ACC112 (cell line): Measurements from ENCODE around the gene GLRA3.
A peak's percentile ranks its signal among the peaks of the same experiment; 100 is the strongest.
"Not testable (repeated sequence)": the region's sequence is repeated elsewhere in the genome, so short reads cannot be mapped to it uniquely, and the experiment has no call there.

ENCODE experiments used
- H2AFZ ChIP-seq: fragments of 200-600 bp; sonication (generic); one replicate; pipeline ENCODE4 v1.6.0; 2017; ENCODE audit warnings: antibody characterized with exemption, low read length; ENCODE audit not compliant: unreplicated experiment
- H3K27ac ChIP-seq: fragments of 200-600 bp; sonication (generic); 2 replicates; pipeline ENCODE4 v1.5.1; 2014; ENCODE audit warnings: low read depth, mild to moderate bottlenecking, antibody characterized with exemption, low read length, moderate library complexity
- H3K27me3 ChIP-seq: fragments of 200-600 bp; sonication (generic); 2 replicates; pipeline ENCODE4 v1.6.1; 2014; ENCODE audit warnings: mild to moderate bottlenecking, antibody characterized with exemption, low read length, moderate library complexity, mixed read lengths; ENCODE audit not compliant: insufficient read depth
- H3K36me3 ChIP-seq: fragments of 200-600 bp; sonication (generic); 2 replicates; pipeline ENCODE4 v1.6.1; 2016; ENCODE audit warnings: mild to moderate bottlenecking, antibody characterized with exemption, low read length, moderate library complexity, mixed read lengths; ENCODE audit not compliant: insufficient read depth
- H3K4me1 ChIP-seq: fragments of 200-600 bp; sonication (generic); one replicate; pipeline ENCODE4 v1.6.1; 2016; ENCODE audit warnings: low read length, mixed read lengths; ENCODE audit not compliant: insufficient read depth, unreplicated experiment, control insufficient read depth
- H3K4me3 ChIP-seq: fragments of 200-600 bp; sonication (generic); 2 replicates; pipeline ENCODE4 v1.5.1; 2014; ENCODE audit warnings: mild to moderate bottlenecking, low read depth, low read length
- H3K79me2 ChIP-seq: fragments of 200-600 bp; sonication (generic); one replicate; pipeline ENCODE4 v1.6.0; 2016; ENCODE audit warnings: low read length; ENCODE audit not compliant: control insufficient read depth, unreplicated experiment, insufficient read depth

GLRA3 gene

DNA sequence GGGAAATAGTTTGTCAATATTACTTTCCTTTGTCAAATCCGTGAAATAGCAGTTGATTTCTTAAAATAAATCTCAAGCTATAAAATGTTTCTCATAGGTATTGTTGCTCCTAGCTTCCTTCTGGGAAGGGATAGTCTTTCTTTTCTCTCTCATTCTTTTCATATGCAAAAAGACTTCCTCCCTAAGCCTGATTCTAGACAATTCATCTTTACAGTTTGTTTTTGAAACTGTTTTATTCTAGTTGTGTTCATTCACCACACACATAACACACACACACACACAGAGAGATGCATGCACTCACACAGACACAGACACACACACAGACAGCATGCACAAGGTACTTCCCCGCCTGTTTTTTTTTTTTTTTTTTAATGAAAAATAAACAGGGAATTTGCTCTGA lies 18.2 kb downstream of the GLRA3 start:
- H2AFZ ChIP-seq, result no peak overlapping the region
- no peaks in the 10 kb centered on the region for H3K27me3 ChIP-seq
- no peaks in the 10 kb centered on the region for H3K4me1 ChIP-seq
- no peak overlapping the region for H3K4me3 ChIP-seq
- H3K36me3 ChIP-seq, result no peaks in the 10 kb centered on the region
- H3K79me2 ChIP-seq, result no peaks in the 10 kb centered on the region
- H3K27ac ChIP-seq, result no peak overlapping the region

DNA sequence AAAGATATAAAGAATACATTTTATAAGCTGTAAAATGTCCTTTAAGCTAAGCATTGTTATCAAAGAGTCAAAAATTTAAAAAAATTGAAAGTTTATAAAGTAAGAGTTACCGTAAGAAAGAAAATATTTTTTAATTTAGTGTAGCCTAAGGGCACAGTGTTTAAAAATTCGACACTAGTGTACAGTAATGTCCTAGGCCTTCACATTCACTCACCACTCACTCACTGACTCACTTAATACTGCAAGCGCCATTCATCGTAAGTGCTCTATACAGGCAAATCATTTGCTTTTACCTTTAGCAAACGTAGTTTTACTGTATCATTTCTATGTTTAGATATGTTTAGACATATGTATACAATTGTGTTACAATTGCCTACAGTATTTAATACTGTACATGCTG lies 20.2 kb downstream of the GLRA3 start:
- Histone ChIP-seq H3K79me2 (no peaks in the 10 kb centered on the region), H3K4me1 (no peaks in the 10 kb centered on the region), H3K27ac (no peak overlapping the region), H3K27me3 (no peaks in the 10 kb centered on the region), H3K36me3 (no peaks in the 10 kb centered on the region), H2AFZ (no peak overlapping the region), H3K4me3 (no peak overlapping the region)

DNA sequence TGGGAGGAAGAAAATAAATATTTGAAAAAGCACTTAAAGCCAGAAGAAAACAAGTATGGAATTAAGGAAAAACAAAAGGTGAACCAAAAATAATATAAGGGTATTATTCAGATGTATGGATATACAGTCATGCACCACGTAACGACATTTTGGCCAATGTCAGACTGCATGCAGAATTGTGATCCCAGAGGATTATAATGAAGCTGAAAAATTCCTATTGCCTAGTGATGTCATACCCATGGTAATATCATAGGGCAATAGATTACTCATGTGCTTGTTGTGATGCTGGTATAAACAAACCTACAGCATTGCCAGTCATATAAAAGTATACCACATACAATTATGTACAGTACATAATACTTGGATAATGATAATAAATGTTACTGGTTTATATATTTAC lies 20.9 kb downstream of the GLRA3 start:
- Histone ChIP-seq H3K79me2 (no peaks in the 10 kb centered on the region), H3K27me3 (no peaks in the 10 kb centered on the region), H3K27ac (no peak overlapping the region), H3K36me3 (no peaks in the 10 kb centered on the region; the same call in 1 of the 2 replicates), H3K4me3 (no peak overlapping the region), H3K4me1 (no peaks in the 10 kb centered on the region), H2AFZ (no peak overlapping the region)

DNA sequence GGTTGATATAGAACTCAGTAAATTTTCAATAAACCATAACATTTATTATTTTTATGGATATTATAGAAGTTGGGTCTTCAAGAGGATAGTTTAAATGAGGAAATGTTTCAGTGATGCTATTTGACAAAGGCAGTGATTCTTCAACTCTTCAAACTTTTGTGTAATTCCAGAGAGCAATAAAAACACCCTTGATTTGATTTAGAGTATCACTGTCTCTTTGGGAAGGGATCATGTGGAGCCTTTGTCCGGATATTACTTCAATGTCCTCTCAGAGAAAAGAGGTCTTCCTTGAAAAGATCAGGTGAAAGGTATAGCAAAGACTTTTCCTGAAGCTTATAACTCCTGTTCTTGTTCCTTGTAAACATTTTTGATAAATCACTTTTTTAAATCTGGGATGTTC lies 23.3 kb downstream of the GLRA3 start:
- Histone ChIP-seq H3K36me3 (no peaks in the 10 kb centered on the region; the same call in 1 of the 2 replicates), H3K27ac (no peak overlapping the region), H3K27me3 (no peaks in the 10 kb centered on the region), H3K79me2 (no peaks in the 10 kb centered on the region), H3K4me3 (no peak overlapping the region), H2AFZ (no peak overlapping the region), H3K4me1 (no peaks in the 10 kb centered on the region)

DNA sequence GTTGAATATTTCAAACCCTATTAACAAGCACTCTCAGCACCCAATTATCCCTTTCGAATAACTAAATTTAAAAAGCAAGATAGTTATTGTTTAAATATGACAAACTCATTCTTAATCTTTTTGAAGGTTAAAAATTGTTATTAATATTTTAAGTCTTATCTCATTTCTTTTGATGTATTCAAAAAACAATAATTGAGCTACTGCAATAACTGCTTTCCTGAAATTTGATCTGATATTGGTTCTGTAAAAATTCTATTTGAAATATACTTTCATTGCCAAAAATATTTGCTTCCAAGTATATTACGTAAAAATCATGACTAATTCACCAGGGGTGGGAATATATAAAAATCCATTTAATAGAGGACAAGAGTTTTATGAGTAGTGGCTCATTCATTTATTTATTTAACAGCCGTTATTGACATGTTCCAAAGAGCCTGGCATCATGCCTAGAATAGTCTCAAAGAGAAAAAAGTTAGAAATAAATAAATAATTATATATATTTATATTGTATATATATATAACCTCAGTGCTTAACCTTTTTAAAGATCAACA lies 34.4 kb downstream of the GLRA3 start:
- no peaks in the 10 kb centered on the region for H3K79me2 ChIP-seq
- no peak overlapping the region for H3K4me3 ChIP-seq
- H2AFZ ChIP-seq, result no peak overlapping the region
- no peaks in the 10 kb centered on the region for H3K36me3 ChIP-seq
- no peaks in the 10 kb centered on the region for H3K27me3 ChIP-seq
- no peak overlapping the region for H3K27ac ChIP-seq
- peaks cover 11% of the 10 kb centered on the region for H3K4me1 ChIP-seq

DNA sequence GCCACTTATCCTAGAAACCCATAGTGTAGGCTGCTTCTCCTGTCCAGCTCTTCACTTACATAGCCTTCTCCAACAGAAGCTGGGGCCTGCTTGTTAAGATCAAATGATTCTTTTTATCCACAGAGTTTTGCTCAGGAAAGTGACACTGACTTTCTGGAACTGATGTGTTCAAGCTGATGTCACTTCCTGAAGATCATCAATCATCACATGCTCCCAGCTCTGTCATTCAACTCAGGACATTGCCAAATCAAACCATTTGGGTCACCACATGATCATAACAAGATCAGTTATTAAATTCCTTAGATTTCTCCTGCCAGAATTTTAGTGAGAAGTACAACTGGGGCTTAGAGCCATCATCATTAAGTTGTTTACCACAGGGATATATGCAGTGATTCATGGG lies 39.4 kb downstream of the GLRA3 start:
- Histone ChIP-seq H3K79me2 (no peaks in the 10 kb centered on the region), H2AFZ (no peak overlapping the region), H3K27me3 (no peaks in the 10 kb centered on the region), H3K4me3 (no peak overlapping the region), H3K27ac (peak overlapping the region; percentile 11; the same call in 1 of the 2 replicates), H3K4me1 (peaks cover 16% of the 10 kb centered on the region), H3K36me3 (no peaks in the 10 kb centered on the region)

DNA sequence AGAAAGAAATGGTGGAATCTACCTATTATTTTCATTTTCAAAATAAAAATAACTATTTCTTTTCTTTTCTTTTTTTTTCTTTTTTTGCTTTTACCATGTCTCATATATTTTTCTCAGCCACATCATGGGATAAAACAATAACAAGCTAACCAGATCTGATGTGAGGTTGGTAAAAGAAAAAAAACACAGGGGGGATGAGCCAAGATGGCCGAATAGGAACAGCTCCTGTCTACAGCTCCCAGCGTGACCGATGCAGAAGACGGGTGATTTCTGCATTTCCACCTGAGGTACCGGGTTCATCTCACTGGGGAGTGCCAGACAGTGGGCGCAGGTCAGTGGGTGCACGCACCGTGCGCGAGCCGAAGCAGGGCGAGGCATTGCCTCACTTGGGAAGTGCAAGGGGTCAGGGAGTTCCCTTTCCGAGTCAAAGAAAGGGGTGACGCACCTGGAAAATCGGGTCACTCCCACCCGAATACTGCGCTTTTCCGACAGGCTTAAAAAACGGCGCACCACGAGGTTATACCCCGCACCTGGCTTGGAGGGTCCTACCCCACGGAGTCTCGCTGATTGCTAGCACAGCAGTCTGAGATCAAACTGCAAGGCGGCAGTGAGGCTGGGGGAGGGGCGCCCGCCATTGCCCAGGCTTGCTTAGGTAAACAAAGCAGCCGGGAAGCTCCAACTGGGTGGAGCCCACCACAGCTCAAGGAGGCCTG lies 50.6 kb downstream of the GLRA3 start:
- H3K4me3 ChIP-seq, H3K27me3 ChIP-seq, H2AFZ ChIP-seq, H3K79me2 ChIP-seq, H3K4me1 ChIP-seq, H3K27ac ChIP-seq, H3K36me3 ChIP-seq: not testable (repeated sequence)

DNA sequence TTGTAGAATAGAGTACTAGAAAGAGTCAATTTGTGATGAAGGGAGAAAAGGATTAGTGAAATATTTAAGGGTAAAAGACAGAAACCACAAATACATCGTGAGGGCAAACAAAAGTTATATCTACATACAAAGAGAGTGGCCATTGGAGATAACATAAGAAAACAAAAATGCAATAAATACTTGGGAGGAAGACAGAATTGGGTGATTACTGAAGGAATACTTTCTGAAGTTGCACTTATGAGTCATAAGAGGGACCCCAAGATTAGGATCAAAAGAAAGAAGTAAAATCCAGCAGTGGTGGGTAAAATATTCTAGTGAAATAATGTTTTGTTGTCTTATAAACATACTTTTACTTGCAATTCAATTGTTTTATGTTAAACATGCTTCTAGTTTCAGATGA lies 53.7 kb downstream of the GLRA3 start:
- no peaks in the 10 kb centered on the region for H3K27me3 ChIP-seq

DNA sequence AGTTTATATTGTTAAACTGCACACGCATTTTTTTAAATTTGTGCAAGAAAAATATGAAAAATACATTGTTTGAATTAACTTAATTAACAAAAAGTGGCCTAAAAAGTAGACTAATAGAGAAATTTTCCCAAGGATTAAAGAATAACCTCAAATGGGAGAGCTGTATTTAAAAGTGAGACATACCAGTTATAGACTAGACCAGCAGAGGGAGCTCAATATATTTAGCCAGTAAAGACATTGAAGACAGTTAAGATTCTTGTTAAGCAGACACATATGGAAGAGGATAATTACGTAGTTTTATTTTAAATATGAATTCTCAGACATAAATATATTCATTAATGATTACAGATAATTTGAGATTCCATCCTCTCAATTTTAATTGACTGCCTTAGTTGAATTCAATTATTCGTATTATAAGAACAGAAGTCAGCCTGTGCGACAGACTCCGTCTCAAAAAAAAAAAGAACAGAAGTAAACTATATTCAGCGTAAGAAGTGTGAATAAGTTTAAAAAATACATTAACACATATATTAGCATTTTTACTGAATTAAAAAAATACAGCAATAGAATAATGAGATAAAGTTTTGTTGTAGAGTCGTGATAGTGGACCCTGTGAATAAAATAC lies 64.8 kb downstream of the GLRA3 start:
- no peak overlapping the region for H3K27ac ChIP-seq

More for the DNA sequence above, 53.7 kb downstream of the GLRA3 start:
- Histone ChIP-seq H3K27ac (no peak overlapping the region), H3K4me3 (no peak overlapping the region), H3K36me3 (no peaks in the 10 kb centered on the region), H3K79me2 (no peaks in the 10 kb centered on the region), H2AFZ (no peak overlapping the region), H3K4me1 (no peaks in the 10 kb centered on the region)

DNA sequence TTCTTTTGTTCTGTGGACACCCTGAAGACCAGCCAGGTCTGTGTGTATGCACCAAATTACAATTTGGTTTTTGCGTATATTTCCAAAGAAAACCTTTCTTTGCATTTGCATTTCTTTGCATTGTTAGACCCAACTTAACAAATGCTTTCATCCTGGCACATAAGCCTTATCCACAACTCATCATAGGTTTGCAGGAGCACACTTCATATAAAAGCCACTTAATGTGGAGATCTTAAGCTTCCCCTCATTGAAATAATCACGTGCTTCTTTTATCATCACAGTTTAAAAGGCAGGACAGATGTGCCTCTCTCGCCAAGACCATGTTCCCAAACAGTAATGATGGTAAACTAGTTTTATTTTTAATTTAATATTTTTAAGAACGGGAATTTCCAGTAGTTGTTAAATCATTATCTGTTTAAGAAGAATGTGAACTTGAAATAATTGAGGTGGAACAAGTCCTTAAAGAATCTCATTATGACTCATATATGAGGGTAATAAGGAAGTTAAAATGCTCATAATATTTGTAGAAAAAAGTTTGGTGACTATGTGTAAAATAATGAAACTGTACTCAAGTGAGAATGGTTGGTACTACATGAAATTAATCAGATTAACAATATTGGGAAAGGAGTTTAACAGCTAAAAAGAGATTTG lies 65.5 kb downstream of the GLRA3 start:
- Histone ChIP-seq H3K27me3 (no peaks in the 10 kb centered on the region), H3K4me3 (no peak overlapping the region), H3K4me1 (no peaks in the 10 kb centered on the region), H3K36me3 (no peaks in the 10 kb centered on the region), H3K79me2 (no peaks in the 10 kb centered on the region), H3K27ac (no peak overlapping the region), H2AFZ (no peak overlapping the region)

More for the DNA sequence above, 64.8 kb downstream of the GLRA3 start:
- H3K36me3 ChIP-seq, result no peaks in the 10 kb centered on the region
- H3K79me2 ChIP-seq, result no peaks in the 10 kb centered on the region
- H3K4me1 ChIP-seq, result no peaks in the 10 kb centered on the region
- H3K4me3 ChIP-seq, result no peak overlapping the region
- H3K27me3 ChIP-seq, result no peaks in the 10 kb centered on the region
- H2AFZ ChIP-seq, result no peak overlapping the region
